Gastrocnemius medialis (tissue), 4 donors: ENCODE data around the gene ENG.

ENCODE experiments used
- POLR2A ChIP-seq, 2 donors: fragments of 450-650 bp; IDR thresholded peaks; one replicate each; pipeline ENCODE4 v1.6.1; 2017; ENCODE audit warnings: antibody characterized with exemption in 2 of 2, mild to moderate bottlenecking in 2 of 2, moderate library complexity in 2 of 2
- TF ChIP-seq, protein P1 (sequence below), 5 experiments: fragments of 450-650 bp in 3 of 5; fragments of 200-600 bp in 2 of 5; sonication (generic) in 2 of 5; IDR thresholded peaks in 4 of 5; conservative IDR thresholded peaks in 1 of 5; 1 replicate in 4 of 5; 2 replicates in 1 of 5; pipeline ENCODE4 v1.5.1; 2016 to 2019; ENCODE audit warnings: antibody characterized with exemption in 5 of 5, mild to moderate bottlenecking in 3 of 5, moderate library complexity in 3 of 5

DNA sequence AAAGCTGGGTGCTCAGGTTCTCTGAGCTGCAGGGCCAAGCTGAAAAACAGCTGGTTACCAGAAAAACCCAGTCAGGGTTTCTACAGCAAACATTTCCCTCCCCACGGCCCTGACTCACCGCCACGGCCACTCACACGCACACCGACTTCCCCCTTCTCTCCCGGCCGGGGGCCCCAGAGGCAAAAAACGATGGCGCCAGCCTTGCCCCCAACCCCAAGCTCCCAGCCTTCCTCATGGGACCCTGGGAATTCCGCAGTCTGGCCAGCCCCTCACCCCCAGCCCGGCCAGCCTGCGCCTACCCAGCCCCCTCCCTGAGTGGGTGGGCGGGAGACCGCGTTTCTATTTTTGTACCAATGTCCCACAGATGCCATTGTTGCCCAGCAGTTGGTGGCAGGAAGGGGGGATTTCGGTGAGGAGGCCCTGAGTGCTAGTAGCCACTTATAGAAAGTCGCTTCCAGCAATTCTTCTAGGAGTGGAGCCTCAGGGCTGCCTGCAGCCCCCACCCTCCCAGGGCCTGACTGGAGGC is 18.4 kb downstream of the ENG start:
- TF ChIP-seq, protein P1, sequence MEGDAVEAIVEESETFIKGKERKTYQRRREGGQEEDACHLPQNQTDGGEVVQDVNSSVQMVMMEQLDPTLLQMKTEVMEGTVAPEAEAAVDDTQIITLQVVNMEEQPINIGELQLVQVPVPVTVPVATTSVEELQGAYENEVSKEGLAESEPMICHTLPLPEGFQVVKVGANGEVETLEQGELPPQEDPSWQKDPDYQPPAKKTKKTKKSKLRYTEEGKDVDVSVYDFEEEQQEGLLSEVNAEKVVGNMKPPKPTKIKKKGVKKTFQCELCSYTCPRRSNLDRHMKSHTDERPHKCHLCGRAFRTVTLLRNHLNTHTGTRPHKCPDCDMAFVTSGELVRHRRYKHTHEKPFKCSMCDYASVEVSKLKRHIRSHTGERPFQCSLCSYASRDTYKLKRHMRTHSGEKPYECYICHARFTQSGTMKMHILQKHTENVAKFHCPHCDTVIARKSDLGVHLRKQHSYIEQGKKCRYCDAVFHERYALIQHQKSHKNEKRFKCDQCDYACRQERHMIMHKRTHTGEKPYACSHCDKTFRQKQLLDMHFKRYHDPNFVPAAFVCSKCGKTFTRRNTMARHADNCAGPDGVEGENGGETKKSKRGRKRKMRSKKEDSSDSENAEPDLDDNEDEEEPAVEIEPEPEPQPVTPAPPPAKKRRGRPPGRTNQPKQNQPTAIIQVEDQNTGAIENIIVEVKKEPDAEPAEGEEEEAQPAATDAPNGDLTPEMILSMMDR (IDR thresholded peaks at IDR 0.05 in 4 of 5, conservative IDR thresholded peaks at IDR 0.05 in 1 of 5): no peak
- TF ChIP-seq POLR2A (IDR thresholded peaks at IDR 0.05): no peak
